GM12865 (cell line): ENCODE measurements around the gene ALOX12.

Experiments used
- DNase-seq: peaks from one replicate; pipeline ENCODE4 v3.0.0; 2010; ENCODE audit warnings: low read depth
- H3K4me3 ChIP-seq: 2 replicates; pipeline ENCODE4 v1.5.1; 2011; ENCODE audit warnings: mild to moderate bottlenecking, low read depth, low read length, control low read depth
- CTCF ChIP-seq: IDR thresholded peaks from 2 replicates; pipeline ENCODE4 v1.5.1; 2011; ENCODE audit warnings: low read length, control low read depth, low read depth, inconsistent platforms; ENCODE audit not compliant: insufficient read depth; ENCODE audit errors: missing control alignments

Gene ALOX12

GRCh38 chr17:7017827-7018200 lies 22.0 kb downstream of the ALOX12 start:
- DNase-seq: no peak
- no peak overlapping the region for H3K4me3 ChIP-seq
- no peak for TF ChIP-seq CTCF

GRCh38 chr17:7018331-7018964 lies 22.6 kb downstream of the ALOX12 start:
- DNase-seq: no peak
- no peak overlapping the region for H3K4me3 ChIP-seq
- no peak for TF ChIP-seq CTCF

GRCh38 chr17:7019367-7019766 lies 23.5 kb downstream of the ALOX12 start:
- DNase-seq: no peak
- H3K4me3 ChIP-seq: no peak overlapping the region
- TF ChIP-seq CTCF: no peak

- no peak overlapping the region for H3K4me3 ChIP-seq
- no peak for TF ChIP-seq CTCF
- no peak for DNase-seq
These were observed 24.1 kb downstream of the ALOX12 start for GRCh38 chr17:7019839-7020519.

GRCh38 chr17:7020894-7021664 lies 25.2 kb downstream of the ALOX12 start:
- no peak for TF ChIP-seq CTCF
- DNase-seq: no peak
- H3K4me3 ChIP-seq: no peak overlapping the region

GRCh38 chr17:7021993-7022778 lies 26.3 kb downstream of the ALOX12 start:
- peak; percentile 86 for DNase-seq
- peak overlapping the region; percentile 40 for H3K4me3 ChIP-seq
- TF ChIP-seq CTCF: peak; percentile 92
